ENCODE data around the gene IDH2. TPM values are rescaled to one million over a fixed set of nuclear protein-coding genes. Genes with fewer than 3 reads are reported as not detected.

IDH2 gene
- total and polyA plus RNA-seq, 10 of the 15 experiments (the other 5 are each of a cell fraction or from before 2014, with no cell fraction given), result 2.3 to 358 (median 242) TPM

- TF ChIP-seq PRDM15 (CRISPR knock-in tag; IDR thresholded peaks at IDR 0.05), result no peak
Measured at GRCh38 chr15:90138071-90138833, 36.0 kb upstream of the IDH2 start (continued).

DNA sequence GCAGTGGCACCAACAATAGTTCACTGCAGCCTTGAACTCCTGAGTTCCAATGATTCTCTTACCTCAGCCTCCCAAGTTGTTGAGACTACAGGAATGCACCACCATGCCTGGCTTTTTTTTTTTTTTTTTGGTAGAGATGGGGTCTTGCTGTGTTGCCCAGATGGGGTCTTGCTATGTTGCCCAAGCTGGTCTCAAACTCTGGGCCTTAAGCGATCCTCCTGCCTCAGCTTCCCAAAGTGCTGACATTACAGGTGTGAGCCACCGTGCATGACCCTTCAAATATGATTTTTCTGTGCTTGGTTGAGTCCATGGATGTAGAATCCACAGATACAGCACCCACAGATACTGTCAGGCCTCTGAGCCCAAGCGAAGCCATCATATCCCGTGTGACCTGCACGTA is 30.2 kb upstream of the IDH2 start:
- Histone ChIP-seq H3K36me3 (ENCODE audit: control insufficient read depth in 2 of 2, insufficient read depth in 2 of 2, low read length in 1 of 2) (no peaks in the 10 kb centered on the region), H3K4me3 (no peak overlapping the region), H3K27ac (ENCODE audit: control insufficient read depth, insufficient read depth) (no peak overlapping the region), H4K20me1 (ENCODE audit: control insufficient read depth, insufficient read depth) (no peaks in the 10 kb centered on the region), H3K4me2 (ENCODE audit: control insufficient read depth, insufficient read depth) (no peak overlapping the region), H3K9ac (ENCODE audit: control insufficient read depth, insufficient read depth, low read length) (no peak overlapping the region), H3K79me2 (ENCODE audit: control insufficient read depth, insufficient read depth, low read length) (no peaks in the 10 kb centered on the region), H3K4me1 (ENCODE audit: control insufficient read depth, insufficient read depth, low read length) (peaks cover 3% of the 10 kb centered on the region; the same call in 1 of the 2 replicates), H3K27me3 (replicated peaks in 1 of 2; ENCODE audit: control insufficient read depth in 2 of 2, insufficient read depth in 2 of 2, low read length in 1 of 2) (no peaks in the 10 kb centered on the region), H3K9me3 (replicated peaks; ENCODE audit: control insufficient read depth, insufficient read depth, low read length) (no peaks in the 10 kb centered on the region), H2AFZ (ENCODE audit: control insufficient read depth, low read depth, low read length) (no peak overlapping the region)
- TF ChIP-seq ELK1 (IDR thresholded peaks at IDR 0.05; ENCODE audit: low read depth, low read length), result no peak
- intact Hi-C loops (cut with micrococcal nuclease; ENCODE audit: unreplicated experiment), result no loop called here
- 76% methylated on average over 3 of the region's 5 CpGs for WGBS (ENCODE audit: insufficient coverage, insufficient replicate concordance, low lambda C conversion rate, missing lambda C conversion rate)
- ATAC-seq (no peak), DNase-seq (ENCODE audit: low read depth, low spot score) (no peak), FAIRE-seq (no peak)
- ChIA-PET POLR2A (no interaction called here), SMC1A (ENCODE audit: uncharacterized antibody, unreplicated experiment) (no interaction called here), CTCF (no interaction called here), RAD21 (ENCODE audit: unreplicated experiment) (no interaction called here)
- no TSS peak for BruUV-seq (replicated peaks)
- in situ Hi-C loops (cut with MboI), result no loop called here

All from GM12878 (cell line).